ENCODE measurements around the gene TMEM38B. TPM values are rescaled to one million over a fixed set of nuclear protein-coding genes. Genes with fewer than 3 reads are reported as not detected.

Gene TMEM38B
- total and polyA plus RNA-seq, 2 of the 8 experiments (the other 6 are each of a cell fraction or from before 2014, with no cell fraction given), result 10.6 to 12.4 TPM

GRCh38 chr9:105751761-105752160, 57.4 kb downstream of the TMEM38B start (continued):
- TF ChIP-seq, protein P1, sequence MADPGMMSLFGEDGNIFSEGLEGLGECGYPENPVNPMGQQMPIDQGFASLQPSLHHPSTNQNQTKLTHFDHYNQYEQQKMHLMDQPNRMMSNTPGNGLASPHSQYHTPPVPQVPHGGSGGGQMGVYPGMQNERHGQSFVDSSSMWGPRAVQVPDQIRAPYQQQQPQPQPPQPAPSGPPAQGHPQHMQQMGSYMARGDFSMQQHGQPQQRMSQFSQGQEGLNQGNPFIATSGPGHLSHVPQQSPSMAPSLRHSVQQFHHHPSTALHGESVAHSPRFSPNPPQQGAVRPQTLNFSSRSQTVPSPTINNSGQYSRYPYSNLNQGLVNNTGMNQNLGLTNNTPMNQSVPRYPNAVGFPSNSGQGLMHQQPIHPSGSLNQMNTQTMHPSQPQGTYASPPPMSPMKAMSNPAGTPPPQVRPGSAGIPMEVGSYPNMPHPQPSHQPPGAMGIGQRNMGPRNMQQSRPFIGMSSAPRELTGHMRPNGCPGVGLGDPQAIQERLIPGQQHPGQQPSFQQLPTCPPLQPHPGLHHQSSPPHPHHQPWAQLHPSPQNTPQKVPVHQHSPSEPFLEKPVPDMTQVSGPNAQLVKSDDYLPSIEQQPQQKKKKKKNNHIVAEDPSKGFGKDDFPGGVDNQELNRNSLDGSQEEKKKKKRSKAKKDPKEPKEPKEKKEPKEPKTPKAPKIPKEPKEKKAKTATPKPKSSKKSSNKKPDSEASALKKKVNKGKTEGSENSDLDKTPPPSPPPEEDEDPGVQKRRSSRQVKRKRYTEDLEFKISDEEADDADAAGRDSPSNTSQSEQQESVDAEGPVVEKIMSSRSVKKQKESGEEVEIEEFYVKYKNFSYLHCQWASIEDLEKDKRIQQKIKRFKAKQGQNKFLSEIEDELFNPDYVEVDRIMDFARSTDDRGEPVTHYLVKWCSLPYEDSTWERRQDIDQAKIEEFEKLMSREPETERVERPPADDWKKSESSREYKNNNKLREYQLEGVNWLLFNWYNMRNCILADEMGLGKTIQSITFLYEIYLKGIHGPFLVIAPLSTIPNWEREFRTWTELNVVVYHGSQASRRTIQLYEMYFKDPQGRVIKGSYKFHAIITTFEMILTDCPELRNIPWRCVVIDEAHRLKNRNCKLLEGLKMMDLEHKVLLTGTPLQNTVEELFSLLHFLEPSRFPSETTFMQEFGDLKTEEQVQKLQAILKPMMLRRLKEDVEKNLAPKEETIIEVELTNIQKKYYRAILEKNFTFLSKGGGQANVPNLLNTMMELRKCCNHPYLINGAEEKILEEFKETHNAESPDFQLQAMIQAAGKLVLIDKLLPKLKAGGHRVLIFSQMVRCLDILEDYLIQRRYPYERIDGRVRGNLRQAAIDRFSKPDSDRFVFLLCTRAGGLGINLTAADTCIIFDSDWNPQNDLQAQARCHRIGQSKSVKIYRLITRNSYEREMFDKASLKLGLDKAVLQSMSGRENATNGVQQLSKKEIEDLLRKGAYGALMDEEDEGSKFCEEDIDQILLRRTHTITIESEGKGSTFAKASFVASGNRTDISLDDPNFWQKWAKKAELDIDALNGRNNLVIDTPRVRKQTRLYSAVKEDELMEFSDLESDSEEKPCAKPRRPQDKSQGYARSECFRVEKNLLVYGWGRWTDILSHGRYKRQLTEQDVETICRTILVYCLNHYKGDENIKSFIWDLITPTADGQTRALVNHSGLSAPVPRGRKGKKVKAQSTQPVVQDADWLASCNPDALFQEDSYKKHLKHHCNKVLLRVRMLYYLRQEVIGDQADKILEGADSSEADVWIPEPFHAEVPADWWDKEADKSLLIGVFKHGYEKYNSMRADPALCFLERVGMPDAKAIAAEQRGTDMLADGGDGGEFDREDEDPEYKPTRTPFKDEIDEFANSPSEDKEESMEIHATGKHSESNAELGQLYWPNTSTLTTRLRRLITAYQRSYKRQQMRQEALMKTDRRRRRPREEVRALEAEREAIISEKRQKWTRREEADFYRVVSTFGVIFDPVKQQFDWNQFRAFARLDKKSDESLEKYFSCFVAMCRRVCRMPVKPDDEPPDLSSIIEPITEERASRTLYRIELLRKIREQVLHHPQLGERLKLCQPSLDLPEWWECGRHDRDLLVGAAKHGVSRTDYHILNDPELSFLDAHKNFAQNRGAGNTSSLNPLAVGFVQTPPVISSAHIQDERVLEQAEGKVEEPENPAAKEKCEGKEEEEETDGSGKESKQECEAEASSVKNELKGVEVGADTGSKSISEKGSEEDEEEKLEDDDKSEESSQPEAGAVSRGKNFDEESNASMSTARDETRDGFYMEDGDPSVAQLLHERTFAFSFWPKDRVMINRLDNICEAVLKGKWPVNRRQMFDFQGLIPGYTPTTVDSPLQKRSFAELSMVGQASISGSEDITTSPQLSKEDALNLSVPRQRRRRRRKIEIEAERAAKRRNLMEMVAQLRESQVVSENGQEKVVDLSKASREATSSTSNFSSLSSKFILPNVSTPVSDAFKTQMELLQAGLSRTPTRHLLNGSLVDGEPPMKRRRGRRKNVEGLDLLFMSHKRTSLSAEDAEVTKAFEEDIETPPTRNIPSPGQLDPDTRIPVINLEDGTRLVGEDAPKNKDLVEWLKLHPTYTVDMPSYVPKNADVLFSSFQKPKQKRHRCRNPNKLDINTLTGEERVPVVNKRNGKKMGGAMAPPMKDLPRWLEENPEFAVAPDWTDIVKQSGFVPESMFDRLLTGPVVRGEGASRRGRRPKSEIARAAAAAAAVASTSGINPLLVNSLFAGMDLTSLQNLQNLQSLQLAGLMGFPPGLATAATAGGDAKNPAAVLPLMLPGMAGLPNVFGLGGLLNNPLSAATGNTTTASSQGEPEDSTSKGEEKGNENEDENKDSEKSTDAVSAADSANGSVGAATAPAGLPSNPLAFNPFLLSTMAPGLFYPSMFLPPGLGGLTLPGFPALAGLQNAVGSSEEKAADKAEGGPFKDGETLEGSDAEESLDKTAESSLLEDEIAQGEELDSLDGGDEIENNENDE (IDR thresholded peaks at IDR 0.05; ENCODE audit: insufficient replicate concordance, low read length), result no peak
- TF ChIP-seq TAF1 (IDR thresholded peaks at IDR 0.05; ENCODE audit: low read depth, low read length), result no peak
- no peak for TF ChIP-seq HDAC6 (IDR thresholded peaks at IDR 0.05; ENCODE audit: low read depth, low read length)
- no peak for TF ChIP-seq POLR2A (IDR thresholded peaks at IDR 0.05; ENCODE audit: control extremely low read depth in 1 of 2, low read depth in 2 of 2, low read length in 2 of 2)
- no peak for TF ChIP-seq BRCA1 (IDR thresholded peaks at IDR 0.05; ENCODE audit: low read depth, low read length)
- no peak for TF ChIP-seq JUN (IDR thresholded peaks at IDR 0.05; ENCODE audit: low read depth, low read length)
- no peak for TF ChIP-seq SRF (IDR thresholded peaks at IDR 0.05; ENCODE audit: low read depth, low read length)
- no peak for TF ChIP-seq EP300 (IDR thresholded peaks at IDR 0.05; ENCODE audit: borderline replicate concordance in 1 of 2, low read depth in 2 of 2, low read length in 2 of 2)
- TF ChIP-seq E2F6 (IDR thresholded peaks at IDR 0.05), result no peak
- no peak for TF ChIP-seq SP2 (IDR thresholded peaks at IDR 0.05; ENCODE audit: low read length)
- TF ChIP-seq JUND (IDR thresholded peaks at IDR 0.05; ENCODE audit: low read length), result no peak
- TF ChIP-seq RBBP5 (IDR thresholded peaks at IDR 0.05; ENCODE audit: borderline replicate concordance, low read depth, low read length), result no peak
